HCT116 (cell line): ENCODE data around the gene S100P. TPM values are rescaled to one million over a fixed set of nuclear protein-coding genes. Genes with fewer than 3 reads are reported as not detected.

Source experiments
- ATAC-seq: fragments of 200-7000 bp; cut with Tn5 transposase; 2 replicates; pipeline ENCODE4 v1.9.1; 2020; ENCODE audit warnings: mild to moderate bottlenecking, moderate library complexity
- BruUV-seq: library from RNA; stranded (reverse); fragments of 400-500 nt; replicated peaks from 2 replicates; lab custom pipeline; 2021; lab: Mats Ljungman, UMichigan
- CTCF ChIA-PET: fragments of 300-600 bp; sonication (Branson Sonifier 250); formaldehyde crosslinking; loops from one replicate; lab custom pipeline; 2021; ENCODE audit warnings: antibody characterized with exemption; lab: Charles Lee
- POLR2A ChIA-PET: fragments of 300-600, 350-600 bp; sonication (Branson Sonifier 250); formaldehyde crosslinking; loops from one replicate; lab custom pipeline; 2021; ENCODE audit warnings: antibody characterized with exemption; lab: Charles Lee
- RAD21 ChIA-PET, 2 experiments: fragments of 300-600 bp; sonication (Branson Sonifier 250); formaldehyde crosslinking; loops; one replicate each; lab custom pipeline; 2023; ENCODE audit warnings: low total read pairs in 2 of 2; ENCODE audit not compliant: uncharacterized antibody in 2 of 2, unreplicated experiment in 2 of 2, low non-redundant PET in 1 of 2; lab: Charles Lee
- DNase-seq: peaks from one replicate; pipeline ENCODE4 v3.0.0-alpha.2; 2010; ENCODE audit warnings: low read depth, low spot score
- H2AFZ ChIP-seq: fragments of 200-600 bp; shearing (Covaris generic), sonication (generic); 2 replicates; pipeline ENCODE4 v1.6.1; 2017; ENCODE audit warnings: low read depth, mixed run types, mixed read lengths, antibody characterized with exemption, low read length; ENCODE audit not compliant: poor library complexity, severe bottlenecking
- H3K27ac ChIP-seq: 2 replicates; pipeline ENCODE4 v1.5.1; 2012; ENCODE audit warnings: low read depth, low read length
- H3K27me3 ChIP-seq: fragments of 200-600 bp; sonication (generic); 2 replicates; pipeline ENCODE4 v1.6.1; 2016; ENCODE audit warnings: mixed run types, low read length, mixed read lengths; ENCODE audit not compliant: insufficient read depth
- H3K36me3 ChIP-seq, 2 experiments: fragments of 200-500 bp in 1 of 2; fragments of 200-600 bp in 1 of 2; sonication (Bioruptor generic) in 1 of 2; sonication (generic) in 1 of 2; 2 replicates each; pipeline versions ENCODE4 v1.5.1 to v1.6.1; 2014 to 2016; ENCODE audit warnings: low read length in 2 of 2, inconsistent platforms in 1 of 2, mixed read lengths in 1 of 2, mixed run types in 1 of 2; ENCODE audit not compliant: insufficient read depth in 2 of 2, control insufficient read depth in 1 of 2
- H3K4me1 ChIP-seq, 2 experiments: fragments of 200-600 bp in 1 of 2; sonication (generic) in 1 of 2; 2 replicates each; pipeline versions ENCODE4 v1.5.1 to v1.6.1; 2012 to 2017; ENCODE audit warnings: low read length in 2 of 2, inconsistent platforms in 1 of 2, mild to moderate bottlenecking in 1 of 2, mixed read lengths in 1 of 2, mixed run types in 1 of 2, moderate library complexity in 1 of 2; ENCODE audit not compliant: insufficient read depth in 2 of 2, control insufficient read depth in 1 of 2
- H3K4me2 ChIP-seq: fragments of 200-600 bp; sonication (generic); 2 replicates; pipeline ENCODE4 v1.6.1; 2017; ENCODE audit warnings: mixed run types, low read length, mixed read lengths
- H3K4me3 ChIP-seq, 2 experiments: fragments of 200-600 bp in 1 of 2; sonication (generic) in 1 of 2; replicated peaks in 1 of 2; 2 replicates each; pipeline ENCODE4 v1.5.1; 2011 to 2016; ENCODE audit warnings: low read length in 2 of 2, control low read depth in 1 of 2, low read depth in 1 of 2, mild to moderate bottlenecking in 1 of 2, mixed read lengths in 1 of 2, mixed run types in 1 of 2
- H3K79me2 ChIP-seq: fragments of 200-600 bp; sonication (generic); 2 replicates; pipeline ENCODE4 v1.6.1; 2017; ENCODE audit warnings: mild to moderate bottlenecking, mixed run types, low read length, moderate library complexity, mixed read lengths; ENCODE audit not compliant: insufficient read depth
- H3K9ac ChIP-seq: fragments of 200-600 bp; sonication (generic); 2 replicates; pipeline ENCODE4 v1.6.1; 2016; ENCODE audit warnings: low read length, mixed read lengths
- H3K9me2 ChIP-seq: fragments of 200-600 bp; sonication (generic), shearing (Covaris generic); 2 replicates; pipeline ENCODE4 v1.6.1; 2017; ENCODE audit warnings: mixed run types, mild to moderate bottlenecking, moderate library complexity; ENCODE audit not compliant: insufficient read depth
- H3K9me3 ChIP-seq, 2 experiments: fragments of 200-500 bp in 1 of 2; fragments of 200-600 bp in 1 of 2; sonication (Bioruptor generic) in 1 of 2; sonication (generic) in 1 of 2; 2 replicates each; pipeline ENCODE4 v1.6.1; 2014 to 2017; ENCODE audit warnings: low read length in 2 of 2, mixed read lengths in 2 of 2, inconsistent platforms in 1 of 2, low read depth in 1 of 2, mild to moderate bottlenecking in 1 of 2, mixed run types in 1 of 2, moderate library complexity in 1 of 2; ENCODE audit not compliant: control insufficient read depth in 1 of 2, insufficient read depth in 1 of 2
- H4K20me1 ChIP-seq: fragments of 200-600 bp; sonication (generic), shearing (Covaris generic); 2 replicates; pipeline ENCODE4 v1.6.1; 2017; ENCODE audit warnings: mixed run types, mild to moderate bottlenecking, moderate library complexity; ENCODE audit not compliant: insufficient read depth
- ATF3 ChIP-seq: IDR thresholded peaks from 2 replicates; pipeline ENCODE4 v1.6.1; 2012
- CBX3 ChIP-seq: IDR thresholded peaks from 2 replicates; pipeline ENCODE4 v1.6.1; 2012; ENCODE audit warnings: low read depth
- CEBPB ChIP-seq: IDR thresholded peaks from 2 replicates; pipeline ENCODE4 v1.6.1; 2012; ENCODE audit warnings: low read depth
- EGR1 ChIP-seq: IDR thresholded peaks from 2 replicates; pipeline ENCODE4 v1.6.1; 2012; ENCODE audit warnings: low read depth
- ELF1 ChIP-seq: IDR thresholded peaks from 2 replicates; pipeline ENCODE4 v1.6.1; 2012; ENCODE audit warnings: low read depth, borderline replicate concordance
- EZH2 ChIP-seq: fragments of 200-600 bp; sonication (generic); IDR thresholded peaks from 2 replicates; pipeline ENCODE4 v1.6.1; 2017; ENCODE audit warnings: antibody characterized with exemption, mixed run types
- EZH2phosphoT487 ChIP-seq: fragments of 200-600 bp; IDR thresholded peaks from 2 replicates; pipeline ENCODE4 v1.6.1; 2018; ENCODE audit warnings: antibody characterized with exemption, borderline replicate concordance
- FOSL1 ChIP-seq: IDR thresholded peaks from 2 replicates; pipeline ENCODE4 v1.6.1; 2012; ENCODE audit warnings: low read depth
- POLR2A ChIP-seq: IDR thresholded peaks from 2 replicates; pipeline ENCODE4 v1.7.0; 2011; ENCODE audit warnings: borderline replicate concordance; ENCODE audit not compliant: insufficient read depth, insufficient read length; ENCODE audit errors: extremely low read depth
- POLR2AphosphoS5 ChIP-seq: IDR thresholded peaks from 2 replicates; pipeline ENCODE4 v1.6.1; 2011; ENCODE audit warnings: mild to moderate bottlenecking, low read depth, low read length, moderate library complexity
- RAD21 ChIP-seq: IDR thresholded peaks from 2 replicates; pipeline ENCODE4 v1.6.1; 2012; ENCODE audit warnings: low read depth, mild to moderate bottlenecking
- SP1 ChIP-seq: IDR thresholded peaks from 2 replicates; pipeline ENCODE4 v1.6.1; 2012; ENCODE audit warnings: low read depth
- SRF ChIP-seq: IDR thresholded peaks from 2 replicates; pipeline ENCODE4 v1.6.1; 2012; ENCODE audit warnings: low read depth
- TCF7L2 ChIP-seq: IDR thresholded peaks from 2 replicates; pipeline ENCODE4 v1.7.0; 2011; ENCODE audit warnings: borderline replicate concordance, inconsistent platforms; ENCODE audit not compliant: insufficient read depth, insufficient read length; ENCODE audit errors: extremely low read depth
- YY1 ChIP-seq: IDR thresholded peaks from 2 replicates; pipeline ENCODE4 v1.6.1; 2011; ENCODE audit warnings: low read length, low read depth, moderate library complexity, mild to moderate bottlenecking; ENCODE audit not compliant: insufficient replicate concordance; ENCODE audit errors: extremely low read depth
- ZBTB33 ChIP-seq: IDR thresholded peaks from 2 replicates; pipeline ENCODE4 v1.6.1; 2011; ENCODE audit warnings: mild to moderate bottlenecking, low read length, moderate library complexity; ENCODE audit not compliant: insufficient replicate concordance; ENCODE audit errors: extremely low read depth
- ZFX ChIP-seq: fragments of 450-650 bp; IDR thresholded peaks from 2 replicates; pipeline ENCODE4 v1.6.1; 2017
- intact Hi-C: fragments of 100-400 bp; cut with micrococcal nuclease; formaldehyde crosslinking; loops from 2 replicates; pipeline ENCODE4 v1.10.0; 2022
- total RNA-seq: library from RNA; stranded (reverse); gene quantifications from one replicate; pipeline ENCODE4 v1.2.1, GENCODE V29; 2021; ENCODE audit not compliant: unreplicated experiment

The S100P gene
- total RNA-seq, 1 experiment from 2014 or later = 4.1 TPM

GRCh38 chr4:6688879-6689505, 4.7 kb upstream of the S100P start:
- DNase-seq (peak; percentile 75), ATAC-seq (peak; percentile 73)
- peaks cover 39 to 57% of the 10 kb centered on the region in 2 experiments for H3K4me1 ChIP-seq
- no peaks in the 10 kb centered on the region for H3K27me3 ChIP-seq
- peak overlapping the region; percentile 8 for H2AFZ ChIP-seq
- ChIA-PET CTCF (interaction anchor here (0.6 to 2.2 kb wide), 4 partner anchors 8 to 185 kb away, joined by 3 to 10 read pairs (median 4); no protein-coding TSS in a partner anchor), RAD21 (no interaction called here), POLR2A (interaction anchor here (1.5 to 3.5 kb wide), 2 partner anchors 16 to 49 kb away, joined by 3 to 35 read pairs; partner anchors contain the start of gene MRFAP1)
- H3K27ac ChIP-seq = peak overlapping the region; percentile 94
- TF ChIP-seq ELF1 (no peak), SP1 (no peak), RAD21 (no peak), TCF7L2 (peak; percentile 23), EZH2phosphoT487 (no peak), POLR2AphosphoS5 (peak; percentile 62), ATF3 (no peak), CEBPB (no peak), CBX3 (no peak), FOSL1 (no peak), EGR1 (no peak), YY1 (no peak), POLR2A (no peak), EZH2 (no peak), ZBTB33 (no peak), SRF (no peak), ZFX (0 out of 2 replicates have a peak, but pooled peaks have one; percentile 26)
- H3K36me3 ChIP-seq = no peaks in the 10 kb centered on the region
- peak overlapping the region; percentile 79 for H3K4me2 ChIP-seq
- intact Hi-C loops = loop anchor here (10.0 kb wide), 1 partner anchor 354 kb away; no protein-coding TSS in a partner anchor
- no peaks in the 10 kb centered on the region for H3K79me2 ChIP-seq
- H4K20me1 ChIP-seq = no peaks in the 10 kb centered on the region
- H3K9me3 ChIP-seq = no peaks in the 10 kb centered on the region
- H3K9ac ChIP-seq = peak overlapping the region; percentile 60
- BruUV-seq = no TSS peak
- no peaks in the 10 kb centered on the region for H3K9me2 ChIP-seq
- H3K4me3 ChIP-seq = peak overlapping the region; percentile 34 to 39
